Endothelial cell of umbilical vein (primary cell): ENCODE results near the gene CERCAM. TPM values are rescaled to one million over a fixed set of nuclear protein-coding genes. Genes with fewer than 3 reads are reported as not detected.

Experiments
- BruUV-seq: library from RNA; stranded (reverse); fragments of 400-500 nt; replicated peaks from 2 replicates; lab custom pipeline; 2021; lab: Mats Ljungman, UMichigan
- CTCF ChIA-PET: fragments of 300-600, 350-600 bp; sonication (Branson Sonifier 250); formaldehyde crosslinking; loops from one replicate; lab custom pipeline; 2021; ENCODE audit warnings: antibody characterized with exemption, inconsistent platforms; lab: Charles Lee
- POLR2A ChIA-PET: fragments of 300-600, 350-600 bp; sonication (Branson Sonifier 250); formaldehyde crosslinking; loops from one replicate; lab custom pipeline; 2021; ENCODE audit warnings: antibody characterized with exemption, inconsistent platforms; lab: Charles Lee
- DNase-seq: peaks from one replicate; pipeline ENCODE4 v3.0.0-alpha.2; 2011; ENCODE audit warnings: low read depth, low spot score
- FAIRE-seq: peaks from 2 replicates; lab custom pipeline; 2011; peaks lifted over from hg19 to GRCh38; lab: Jason Lieb, UNC
- H2AFZ ChIP-seq: 2 replicates; pipeline ENCODE4 v1.6.0; 2012; ENCODE audit warnings: low read depth, low read length, control low read depth, inconsistent platforms
- H3K27ac ChIP-seq: 2 replicates; pipeline ENCODE4 v1.5.1; 2011; ENCODE audit warnings: low read depth, mild to moderate bottlenecking, control low read depth, low read length, moderate library complexity; ENCODE audit not compliant: insufficient read depth
- H3K27me3 ChIP-seq, 2 experiments: 2 replicates each; pipeline versions ENCODE4 v1.6.0 to v1.6.1; 2011; ENCODE audit warnings: low read length in 2 of 2, mixed read lengths in 1 of 2; ENCODE audit not compliant: control insufficient read depth in 2 of 2, insufficient read depth in 2 of 2
- H3K36me3 ChIP-seq, 2 experiments: 2 replicates in 1 of 2; 3 replicates in 1 of 2; pipeline ENCODE4 v1.5.1; 2011; ENCODE audit warnings: low read length in 2 of 2, mild to moderate bottlenecking in 1 of 2, moderate library complexity in 1 of 2; ENCODE audit not compliant: control insufficient read depth in 2 of 2, insufficient read depth in 2 of 2; ENCODE audit errors: extremely low read depth in 1 of 2
- H3K4me1 ChIP-seq: 3 replicates; pipeline ENCODE4 v1.5.1; 2011; ENCODE audit warnings: mild to moderate bottlenecking, low read length; ENCODE audit not compliant: control insufficient read depth, insufficient read depth; ENCODE audit errors: extremely low read depth
- H3K4me2 ChIP-seq: 2 replicates; pipeline ENCODE4 v1.6.1; 2011; ENCODE audit warnings: low read length, control low read depth, mixed read lengths; ENCODE audit not compliant: insufficient read depth
- H3K4me3 ChIP-seq, 3 experiments: fragments of 200-600 bp in 1 of 3; sonication (generic), shearing (Covaris generic) in 1 of 3; replicated peaks in 1 of 3; 2 replicates each; pipeline ENCODE4 v1.5.1; 2011 to 2016; ENCODE audit warnings: control low read depth in 3 of 3, low read length in 3 of 3, mild to moderate bottlenecking in 2 of 3, inconsistent platforms in 1 of 3, low read depth in 1 of 3, moderate library complexity in 1 of 3; ENCODE audit not compliant: insufficient read depth in 1 of 3
- H3K79me2 ChIP-seq: 2 replicates; pipeline ENCODE4 v1.6.0; 2012; ENCODE audit warnings: low read length, inconsistent platforms; ENCODE audit not compliant: control insufficient read depth, insufficient read depth
- H3K9ac ChIP-seq: replicated peaks from 2 replicates; pipeline ENCODE3; 2011; ENCODE audit warnings: low read length, control low read depth; ENCODE audit not compliant: insufficient read depth; ENCODE audit errors: extremely low read depth
- H3K9me1 ChIP-seq: replicated peaks from 3 replicates; pipeline ENCODE4 v1.6.0; 2011; ENCODE audit warnings: mild to moderate bottlenecking, low read length; ENCODE audit not compliant: control insufficient read depth, insufficient read depth; ENCODE audit errors: extremely low read depth
- H3K9me3 ChIP-seq: replicated peaks from 2 replicates; pipeline ENCODE4 v1.5.1; 2012; ENCODE audit warnings: low read length, inconsistent platforms; ENCODE audit not compliant: control insufficient read depth, insufficient read depth
- H4K20me1 ChIP-seq: replicated peaks from 2 replicates; pipeline ENCODE3; 2011; ENCODE audit warnings: mild to moderate bottlenecking, low read length; ENCODE audit not compliant: control insufficient read depth, insufficient read depth; ENCODE audit errors: extremely low read depth
- CTCF ChIP-seq, 2 donors: IDR thresholded peaks; 1 replicate in 1 of 2; 2 replicates in 1 of 2; pipeline ENCODE4 v1.5.1; 2011; ENCODE audit warnings: low read length in 2 of 2, mild to moderate bottlenecking in 2 of 2, moderate library complexity in 2 of 2, control low read depth in 1 of 2, inconsistent platforms in 1 of 2, low read depth in 1 of 2; ENCODE audit not compliant: insufficient read depth in 1 of 2; ENCODE audit errors: extremely low read depth in 1 of 2
- EZH2 ChIP-seq: IDR thresholded peaks from 2 replicates; pipeline ENCODE4 v1.6.1; 2012; ENCODE audit warnings: borderline replicate concordance, low read depth, mild to moderate bottlenecking, moderate library complexity, low read length, inconsistent platforms; ENCODE audit not compliant: severe bottlenecking
- FOS ChIP-seq: IDR thresholded peaks from 2 replicates; pipeline ENCODE4 v1.6.1; 2011; ENCODE audit warnings: mild to moderate bottlenecking, low read length, moderate library complexity, borderline replicate concordance; ENCODE audit not compliant: insufficient read depth
- GATA2 ChIP-seq: IDR thresholded peaks from 2 replicates; pipeline ENCODE4 v1.7.0; 2011; ENCODE audit warnings: low read depth, mild to moderate bottlenecking, moderate library complexity, mixed read lengths, low read length; ENCODE audit not compliant: insufficient read length, insufficient read depth
- JUN ChIP-seq: IDR thresholded peaks from 2 replicates; pipeline ENCODE4 v1.6.1; 2011; ENCODE audit warnings: borderline replicate concordance, low read depth; ENCODE audit not compliant: insufficient read length, insufficient read depth
- MAX ChIP-seq: IDR thresholded peaks from 2 replicates; pipeline ENCODE4 v1.6.1; 2011; ENCODE audit not compliant: insufficient read depth, insufficient read length
- MYC ChIP-seq: IDR thresholded peaks from one replicate; pipeline ENCODE4 v1.6.1; 2011; ENCODE audit warnings: mild to moderate bottlenecking, low read depth, low read length
- POLR2A ChIP-seq: IDR thresholded peaks from 2 replicates; pipeline ENCODE4 v1.6.1; 2012; ENCODE audit warnings: low read depth, mild to moderate bottlenecking, control low read depth, low read length
- POLR2AphosphoS5 ChIP-seq: IDR thresholded peaks from 2 replicates; pipeline ENCODE4 v1.6.1; 2012; ENCODE audit warnings: low read depth, mild to moderate bottlenecking, control low read depth, low read length, moderate library complexity; ENCODE audit not compliant: insufficient read depth
- dilution Hi-C: fragments of 300-500 bp; cut with MboI; formaldehyde crosslinking; loops from one replicate; pipeline ENCODE4 v1.15.0; 2019; ENCODE audit warnings: low sequenced_read_pairs; ENCODE audit not compliant: extremely low pct_ligation_motif_present
- intact Hi-C: fragments of 100-400 bp; cut with micrococcal nuclease; formaldehyde crosslinking; loops from one replicate; pipeline ENCODE4 v1.10.0; 2022
- polyA plus RNA-seq, 4 experiments: library from polyadenylated mRNA; depleted of rRNA in 3 of 4; stranded (reverse) in 3 of 4; unstranded in 1 of 4; fragments of >200 nt; gene quantifications; 2 replicates each; pipeline versions ENCODE4 v1.2.1 to v1.2.3, GENCODE V29; 2011 to 2012; ENCODE audit warnings: missing spikeins in 1 of 4
- total RNA-seq: library from RNA; stranded (reverse); gene quantifications from 2 replicates; pipeline ENCODE4 v1.2.3, GENCODE V29; 2021

Gene CERCAM
- total and polyA plus RNA-seq, 2 donors (not counting 3 experiments of a cell fraction or from before 2014, with no cell fraction given) = 47.9 to 77.8 TPM

- dilution Hi-C loops (no loop called here), intact Hi-C loops (no loop called here)
- Histone ChIP-seq H3K4me1 (peaks cover 5% of the 10 kb centered on the region), H3K4me3 (no peak overlapping the region), H3K4me2 (no peak overlapping the region), H3K27me3 (no peaks in the 10 kb centered on the region), H3K9ac (no peak overlapping the region), H3K9me1 (no peaks in the 10 kb centered on the region), H2AFZ (no peak overlapping the region), H3K27ac (no peak overlapping the region), H3K36me3 (peaks cover 2 to 9% of the 10 kb centered on the region in 2 experiments), H3K79me2 (no peaks in the 10 kb centered on the region), H3K9me3 (no peaks in the 10 kb centered on the region), H4K20me1 (no peaks in the 10 kb centered on the region)
- POLR2A ChIA-PET = no interaction called here
- DNase-seq = no peak
- no peak for FAIRE-seq
- CTCF ChIA-PET = interaction anchor here (0.6 to 2.8 kb wide), 3 partner anchors 32 to 151 kb away, joined by 3 to 9 read pairs (median 4); no protein-coding TSS in a partner anchor
- BruUV-seq = no TSS peak
- TF ChIP-seq EZH2 (no peak), FOS (no peak), POLR2AphosphoS5 (no peak), CTCF (IDR thresholded peaks at IDR 0.05; ENCODE audit: extremely low read depth in 1 of 2, insufficient read depth in 1 of 2, low read depth in 1 of 2, low read length in 2 of 2) (no peak), MAX (no peak), MYC (no peak), GATA2 (no peak), POLR2A (no peak), JUN (no peak)
Measured at GRCh38 chr9:128393970-128394369, 26.7 kb upstream of the CERCAM start.
